H1 (cell line): ENCODE data around the gene OSTN. TPM values are rescaled to one million over a fixed set of nuclear protein-coding genes. Genes with fewer than 3 reads are reported as not detected.

Source experiments
- EP300 ChIP-seq, 2 experiments: IDR thresholded peaks; 1 replicate in 1 of 2; 2 replicates in 1 of 2; pipeline ENCODE4 v1.6.1; 2011 to 2012; ENCODE audit warnings: low read depth in 2 of 2, low read length in 2 of 2, mild to moderate bottlenecking in 2 of 2, borderline replicate concordance in 1 of 2, inconsistent platforms in 1 of 2, moderate library complexity in 1 of 2
- EZH2 ChIP-seq: fragments of 200-600 bp; sonication (generic); IDR thresholded peaks from 2 replicates; pipeline ENCODE4 v1.7.1; 2012; ENCODE audit warnings: low read depth, mild to moderate bottlenecking, moderate library complexity, low read length, inconsistent platforms; ENCODE audit not compliant: severe bottlenecking
- KDM4A ChIP-seq: IDR thresholded peaks from one replicate; pipeline ENCODE4 v1.7.1; 2012; ENCODE audit warnings: low read depth, mild to moderate bottlenecking, moderate library complexity, low read length, inconsistent platforms; ENCODE audit not compliant: severe bottlenecking
- RAD21 ChIP-seq, 2 experiments: IDR thresholded peaks in 1 of 2; conservative IDR thresholded peaks in 1 of 2; 2 replicates each; pipeline ENCODE4 v1.6.1; 2011; ENCODE audit warnings: low read depth in 2 of 2, low read length in 2 of 2, improper control_type of control experiment in 1 of 2, inconsistent platforms in 1 of 2, mild to moderate bottlenecking in 1 of 2, moderate library complexity in 1 of 2
- RNF2 ChIP-seq: fragments of 200-900, 300-1000 bp; sonication (generic); IDR thresholded peaks from 2 replicates; pipeline ENCODE4 v1.7.1; 2016; ENCODE audit warnings: borderline replicate concordance, low read depth, mild to moderate bottlenecking, antibody characterized with exemption, low read length; ENCODE audit not compliant: poor library complexity, severe bottlenecking; ENCODE audit errors: missing control alignments
- TAF1 ChIP-seq: IDR thresholded peaks from 2 replicates; pipeline ENCODE4 v1.6.1; 2011; ENCODE audit warnings: mild to moderate bottlenecking, low read depth, low read length
- polyA plus RNA-seq, 7 experiments: library from polyadenylated mRNA; depleted of rRNA in 3 of 7; stranded (reverse) in 5 of 7; unstranded in 2 of 7; fragments of >200 nt in 5 of 7; fragments of 200-250 nt in 2 of 7; gene quantifications; 1 replicate in 5 of 7; 2 replicates in 1 of 7; 4 replicates in 1 of 7; pipeline versions ENCODE4 v1.2.1 to v1.2.3, GENCODE V29; 2011 to 2013; ENCODE audit warnings: missing spikeins in 2 of 7, mixed read lengths in 2 of 7
- total RNA-seq: library from RNA; stranded (reverse); fragmentation: NEBNext Ultra II Directional; extraction: Animal tissue kit (Norgen Biotek cat#: 25700); gene quantifications from 2 replicates; pipeline ENCODE4 v1.2.1, GENCODE V29; 2021
- TF ChIP-seq, protein P1 (sequence below): IDR thresholded peaks from 2 replicates; pipeline ENCODE4 v1.6.1; 2012; ENCODE audit warnings: inconsistent platforms

The OSTN gene
- total and polyA plus RNA-seq, 2 of the 8 experiments (the other 6 are each of a cell fraction or from before 2014, with no cell fraction given): not detected

DNA sequence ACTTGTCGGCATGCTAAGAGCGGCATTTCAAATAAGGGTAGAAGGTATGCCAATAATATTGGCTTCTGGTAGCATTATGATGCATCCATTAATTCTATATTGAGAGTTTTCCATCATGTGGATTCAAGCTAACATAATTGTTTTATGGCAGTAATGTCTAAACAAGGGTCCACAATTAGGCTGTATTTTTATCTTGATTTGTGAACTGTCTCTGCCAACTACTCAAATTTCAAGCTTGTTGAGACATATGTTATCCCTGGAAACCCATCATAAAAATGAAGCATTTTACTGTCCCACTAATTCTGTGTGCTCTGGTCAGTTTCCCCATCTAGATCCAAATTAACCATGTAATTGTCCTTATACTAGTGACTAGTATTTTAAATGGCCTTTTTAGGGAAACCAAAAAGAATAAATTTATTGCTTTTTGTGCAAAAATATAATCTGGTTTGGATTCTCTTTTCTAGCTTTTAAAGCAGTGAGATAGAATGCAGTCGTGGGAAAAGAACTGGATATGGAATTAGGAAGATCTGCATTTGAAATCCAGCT lies 1.2 kb upstream of the OSTN start (continued):
- TF ChIP-seq RNF2: no peak
- no peak for TF ChIP-seq TAF1
- TF ChIP-seq KDM4A: no peak
- no peak for TF ChIP-seq EZH2
- TF ChIP-seq, protein P1, sequence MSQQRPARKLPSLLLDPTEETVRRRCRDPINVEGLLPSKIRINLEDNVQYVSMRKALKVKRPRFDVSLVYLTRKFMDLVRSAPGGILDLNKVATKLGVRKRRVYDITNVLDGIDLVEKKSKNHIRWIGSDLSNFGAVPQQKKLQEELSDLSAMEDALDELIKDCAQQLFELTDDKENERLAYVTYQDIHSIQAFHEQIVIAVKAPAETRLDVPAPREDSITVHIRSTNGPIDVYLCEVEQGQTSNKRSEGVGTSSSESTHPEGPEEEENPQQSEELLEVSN: no peak
- no peak for TF ChIP-seq EP300 (IDR thresholded peaks at IDR 0.05; ENCODE audit: borderline replicate concordance in 1 of 2, low read depth in 2 of 2, low read length in 2 of 2)
- no peak for TF ChIP-seq RAD21 (IDR thresholded peaks at IDR 0.05 in 1 of 2, conservative IDR thresholded peaks at IDR 0.05 in 1 of 2; ENCODE audit: low read depth in 2 of 2, low read length in 2 of 2)
- TF ChIP-seq, all 59 proteins: peak for 0
